Measurements from ENCODE around the gene FAM184A. TPM values are rescaled to one million over a fixed set of nuclear protein-coding genes. Genes with fewer than 3 reads are reported as not detected.

The FAM184A gene
- total RNA-seq, 1 donor from 2014 or later: 0.40 TPM

- no peak for DNase-seq (ENCODE audit: low read depth in 2 of 2)
Observed at GRCh38 chr6:119061215-119061614, 17.2 kb downstream of the FAM184A start.

GRCh38 chr6:119060255-119060907 is 18.1 kb downstream of the FAM184A start:
- DNase-seq (ENCODE audit: low read depth in 2 of 2): no peak

GRCh38 chr6:119055069-119055468 is 23.4 kb downstream of the FAM184A start:
- DNase-seq (ENCODE audit: low read depth in 2 of 2): no peak

GRCh38 chr6:119052987-119053386 is 25.5 kb downstream of the FAM184A start:
- DNase-seq (ENCODE audit: low read depth in 2 of 2): no peak

GRCh38 chr6:119052292-119052889 is 26.1 kb downstream of the FAM184A start:
- no peak for DNase-seq (ENCODE audit: low read depth in 2 of 2)

- DNase-seq (ENCODE audit: low read depth in 2 of 2): no peak
Observed at GRCh38 chr6:119044255-119044654, 34.2 kb downstream of the FAM184A start.

GRCh38 chr6:119043783-119044182 is 34.7 kb downstream of the FAM184A start:
- no peak for DNase-seq (ENCODE audit: low read depth in 2 of 2)

- DNase-seq (ENCODE audit: low read depth in 2 of 2): no peak
Observed at GRCh38 chr6:119043265-119043664, 35.2 kb downstream of the FAM184A start.

GRCh38 chr6:119040636-119041035 is 37.8 kb downstream of the FAM184A start:
- no peak for DNase-seq (ENCODE audit: low read depth in 2 of 2)

- DNase-seq (ENCODE audit: low read depth in 2 of 2): no peak
Observed at GRCh38 chr6:119040229-119040628, 38.2 kb downstream of the FAM184A start.

GRCh38 chr6:119037941-119038623 is 40.4 kb downstream of the FAM184A start:
- no peak for DNase-seq (ENCODE audit: low read depth in 2 of 2)

- no peak for DNase-seq (ENCODE audit: low read depth in 2 of 2)
Observed at GRCh38 chr6:119037264-119037663, 41.2 kb downstream of the FAM184A start.

- no peak for DNase-seq (ENCODE audit: low read depth in 2 of 2)
Observed at GRCh38 chr6:119036081-119036480, 42.4 kb downstream of the FAM184A start.

- no peak for DNase-seq (ENCODE audit: low read depth in 2 of 2)
Observed at GRCh38 chr6:119035459-119035858, 43.0 kb downstream of the FAM184A start.

GRCh38 chr6:119034827-119035458 is 43.5 kb downstream of the FAM184A start:
- peak; percentile 11 to 65 for DNase-seq (ENCODE audit: low read depth in 2 of 2)

- DNase-seq (ENCODE audit: low read depth in 2 of 2): no peak
Observed at GRCh38 chr6:119032428-119032827, 46.0 kb downstream of the FAM184A start.

- DNase-seq (ENCODE audit: low read depth in 2 of 2): no peak
Observed at GRCh38 chr6:119030759-119031158, 47.7 kb downstream of the FAM184A start.

- no peak for DNase-seq (ENCODE audit: low read depth in 2 of 2)
Observed at GRCh38 chr6:119028091-119028490, 50.4 kb downstream of the FAM184A start.

- DNase-seq (ENCODE audit: low read depth in 2 of 2): no peak
Observed at GRCh38 chr6:119027465-119027864, 51.0 kb downstream of the FAM184A start.

GRCh38 chr6:119026822-119027221 is 51.6 kb downstream of the FAM184A start:
- no peak for DNase-seq (ENCODE audit: low read depth in 2 of 2)

GRCh38 chr6:119025793-119026192 is 52.7 kb downstream of the FAM184A start:
- no peak for DNase-seq (ENCODE audit: low read depth in 2 of 2)

- no peak for DNase-seq (ENCODE audit: low read depth in 2 of 2)
Observed at GRCh38 chr6:119024111-119024510, 54.4 kb downstream of the FAM184A start.
